ENCODE measurements around the gene CAPZB.

The CAPZB gene

GRCh38 chr1:19367584-19368041 lies 117.7 kb downstream of the CAPZB start:
- no peak for DNase-seq (ENCODE audit: low read depth)

GRCh38 chr1:19366599-19367536 lies 118.5 kb downstream of the CAPZB start:
- no peak for DNase-seq (ENCODE audit: low read depth)

GRCh38 chr1:19365721-19366120 lies 119.6 kb downstream of the CAPZB start:
- DNase-seq (ENCODE audit: low read depth): no peak

- DNase-seq (ENCODE audit: low read depth): no peak
Observed at GRCh38 chr1:19363536-19364152, 121.7 kb downstream of the CAPZB start.

- no peak for DNase-seq (ENCODE audit: low read depth)
Observed at GRCh38 chr1:19361611-19362147, 123.7 kb downstream of the CAPZB start.

- no peak for DNase-seq (ENCODE audit: low read depth)
Observed at GRCh38 chr1:19360843-19361610, 124.3 kb downstream of the CAPZB start.

- no peak for DNase-seq (ENCODE audit: low read depth)
Observed at GRCh38 chr1:19360432-19360831, 124.9 kb downstream of the CAPZB start.

- DNase-seq (ENCODE audit: low read depth): no peak
Observed at GRCh38 chr1:19360016-19360415, 125.3 kb downstream of the CAPZB start.

GRCh38 chr1:19359357-19359756 lies 126.0 kb downstream of the CAPZB start:
- no peak for DNase-seq (ENCODE audit: low read depth)

GRCh38 chr1:19358710-19359109 lies 126.6 kb downstream of the CAPZB start:
- DNase-seq (ENCODE audit: low read depth): no peak

- no peak for DNase-seq (ENCODE audit: low read depth)
Observed at GRCh38 chr1:19357299-19357986, 127.9 kb downstream of the CAPZB start.

- DNase-seq (ENCODE audit: low read depth): no peak
Observed at GRCh38 chr1:19356266-19356665, 129.1 kb downstream of the CAPZB start.

- no peak for DNase-seq (ENCODE audit: low read depth)
Observed at GRCh38 chr1:19354531-19354981, 130.8 kb downstream of the CAPZB start.

GRCh38 chr1:19353596-19353995 lies 131.7 kb downstream of the CAPZB start:
- DNase-seq (ENCODE audit: low read depth): no peak

- no peak for DNase-seq (ENCODE audit: low read depth)
Observed at GRCh38 chr1:19352839-19353238, 132.5 kb downstream of the CAPZB start.

- DNase-seq (ENCODE audit: low read depth): no peak
Observed at GRCh38 chr1:19351873-19352272, 133.5 kb downstream of the CAPZB start.

GRCh38 chr1:19350566-19350965 lies 134.8 kb downstream of the CAPZB start:
- DNase-seq (ENCODE audit: low read depth): no peak

GRCh38 chr1:19349999-19350398 lies 135.3 kb downstream of the CAPZB start:
- DNase-seq (ENCODE audit: low read depth): no peak

GRCh38 chr1:19348441-19349198 lies 136.7 kb downstream of the CAPZB start:
- DNase-seq (ENCODE audit: low read depth): no peak

GRCh38 chr1:19347533-19348172 lies 137.7 kb downstream of the CAPZB start:
- DNase-seq (ENCODE audit: low read depth): no peak
